RWPE2 (cell line): Measurements from ENCODE around the gene PRR30.

Source experiments
- ATAC-seq: fragments of 200-7000 bp; cut with Tn5 transposase; 3 replicates; pipeline ENCODE4 v1.9.1; 2021; ENCODE audit warnings: low read depth
- DNase-seq: peaks from one replicate; pipeline ENCODE4 v3.0.0-alpha.2; 2020; ENCODE audit warnings: low spot score
- H3K27ac ChIP-seq: fragments of 450-650 bp; 2 replicates; pipeline ENCODE4 v1.5.1; 2017; ENCODE audit warnings: mild to moderate bottlenecking; ENCODE audit not compliant: poor library complexity, severe bottlenecking
- H3K27me3 ChIP-seq: fragments of 250-450 bp; sonication (Bioruptor Pico); 2 replicates; pipeline ENCODE4 v1.5.1; 2021; ENCODE audit warnings: mild to moderate bottlenecking, moderate library complexity; ENCODE audit not compliant: insufficient read depth, poor library complexity, severe bottlenecking
- H3K36me3 ChIP-seq: fragments of 250-450 bp; sonication (Bioruptor Pico); 2 replicates; pipeline ENCODE4 v1.5.1; 2020; ENCODE audit warnings: low read depth, mild to moderate bottlenecking, moderate library complexity
- H3K4me1 ChIP-seq: fragments of 250-450 bp; sonication (Bioruptor Pico); 2 replicates; pipeline ENCODE4 v1.5.1; 2021; ENCODE audit warnings: mild to moderate bottlenecking, moderate library complexity; ENCODE audit not compliant: insufficient read depth, poor library complexity, severe bottlenecking
- H3K4me3 ChIP-seq: fragments of 250-450 bp; sonication (Bioruptor Pico); 2 replicates; pipeline ENCODE4 v1.5.1; 2021; ENCODE audit warnings: mild to moderate bottlenecking, moderate library complexity; ENCODE audit not compliant: severe bottlenecking
- H3K9me3 ChIP-seq: fragments of 250-450 bp; sonication (Bioruptor Pico); 2 replicates; pipeline ENCODE4 v1.5.1; 2021; ENCODE audit warnings: mild to moderate bottlenecking, moderate library complexity; ENCODE audit not compliant: severe bottlenecking
- TF ChIP-seq, protein P1 (sequence below): fragments of 450-650 bp; IDR thresholded peaks from one replicate; pipeline ENCODE4 v1.5.1; 2017; ENCODE audit warnings: mild to moderate bottlenecking, moderate library complexity; ENCODE audit not compliant: poor library complexity, severe bottlenecking

Gene PRR30

DNA sequence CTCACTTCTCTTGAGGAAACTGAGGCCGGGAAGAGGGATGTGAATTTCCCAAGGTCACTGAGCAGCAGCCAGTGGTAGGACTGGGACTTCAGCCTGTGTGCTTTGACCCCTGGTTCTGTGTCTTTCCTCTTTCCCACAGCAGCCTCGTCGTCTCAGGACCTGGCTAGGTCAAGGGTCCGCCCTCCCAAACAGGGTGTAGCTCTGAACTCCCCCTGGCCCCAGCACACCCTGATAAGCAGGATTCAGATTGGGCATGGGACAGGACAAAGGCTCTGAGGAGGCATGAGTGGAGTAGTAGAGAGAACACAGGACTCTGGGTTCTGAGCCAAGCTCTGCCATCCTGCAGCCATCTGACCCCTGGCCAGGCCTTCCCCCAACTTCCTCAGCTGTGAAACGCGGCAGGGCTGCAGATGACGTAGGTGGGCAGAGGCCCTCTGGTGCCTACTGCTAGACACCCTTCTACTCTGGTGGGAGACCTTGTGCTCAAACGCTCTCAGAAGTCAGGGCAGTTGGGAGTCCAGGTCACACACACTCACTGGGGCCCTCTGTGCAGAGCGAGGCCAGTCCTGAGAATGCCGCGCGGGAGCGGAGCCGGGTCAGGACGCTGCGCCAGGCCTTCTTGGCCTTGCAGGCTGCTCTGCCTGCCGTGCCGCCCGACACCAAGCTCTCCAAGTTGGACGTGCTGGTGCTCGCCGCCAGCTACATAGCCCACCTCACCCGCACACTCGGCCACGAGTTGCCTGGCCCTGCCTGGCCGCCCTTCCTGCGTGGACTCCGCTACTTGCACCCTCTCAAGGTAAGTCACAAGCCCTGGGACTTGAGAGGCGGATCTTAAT, 10.6 kb upstream of the PRR30 start:
- H3K27ac ChIP-seq, result no peak overlapping the region
- no peaks in the 10 kb centered on the region for H3K9me3 ChIP-seq
- ATAC-seq (no peak), DNase-seq (no peak)
- no peak overlapping the region for H3K4me3 ChIP-seq
- no peaks in the 10 kb centered on the region for H3K36me3 ChIP-seq
- TF ChIP-seq, protein P1, sequence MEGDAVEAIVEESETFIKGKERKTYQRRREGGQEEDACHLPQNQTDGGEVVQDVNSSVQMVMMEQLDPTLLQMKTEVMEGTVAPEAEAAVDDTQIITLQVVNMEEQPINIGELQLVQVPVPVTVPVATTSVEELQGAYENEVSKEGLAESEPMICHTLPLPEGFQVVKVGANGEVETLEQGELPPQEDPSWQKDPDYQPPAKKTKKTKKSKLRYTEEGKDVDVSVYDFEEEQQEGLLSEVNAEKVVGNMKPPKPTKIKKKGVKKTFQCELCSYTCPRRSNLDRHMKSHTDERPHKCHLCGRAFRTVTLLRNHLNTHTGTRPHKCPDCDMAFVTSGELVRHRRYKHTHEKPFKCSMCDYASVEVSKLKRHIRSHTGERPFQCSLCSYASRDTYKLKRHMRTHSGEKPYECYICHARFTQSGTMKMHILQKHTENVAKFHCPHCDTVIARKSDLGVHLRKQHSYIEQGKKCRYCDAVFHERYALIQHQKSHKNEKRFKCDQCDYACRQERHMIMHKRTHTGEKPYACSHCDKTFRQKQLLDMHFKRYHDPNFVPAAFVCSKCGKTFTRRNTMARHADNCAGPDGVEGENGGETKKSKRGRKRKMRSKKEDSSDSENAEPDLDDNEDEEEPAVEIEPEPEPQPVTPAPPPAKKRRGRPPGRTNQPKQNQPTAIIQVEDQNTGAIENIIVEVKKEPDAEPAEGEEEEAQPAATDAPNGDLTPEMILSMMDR, result no peak
- no peaks in the 10 kb centered on the region for H3K4me1 ChIP-seq
- H3K27me3 ChIP-seq, result no peaks in the 10 kb centered on the region

DNA sequence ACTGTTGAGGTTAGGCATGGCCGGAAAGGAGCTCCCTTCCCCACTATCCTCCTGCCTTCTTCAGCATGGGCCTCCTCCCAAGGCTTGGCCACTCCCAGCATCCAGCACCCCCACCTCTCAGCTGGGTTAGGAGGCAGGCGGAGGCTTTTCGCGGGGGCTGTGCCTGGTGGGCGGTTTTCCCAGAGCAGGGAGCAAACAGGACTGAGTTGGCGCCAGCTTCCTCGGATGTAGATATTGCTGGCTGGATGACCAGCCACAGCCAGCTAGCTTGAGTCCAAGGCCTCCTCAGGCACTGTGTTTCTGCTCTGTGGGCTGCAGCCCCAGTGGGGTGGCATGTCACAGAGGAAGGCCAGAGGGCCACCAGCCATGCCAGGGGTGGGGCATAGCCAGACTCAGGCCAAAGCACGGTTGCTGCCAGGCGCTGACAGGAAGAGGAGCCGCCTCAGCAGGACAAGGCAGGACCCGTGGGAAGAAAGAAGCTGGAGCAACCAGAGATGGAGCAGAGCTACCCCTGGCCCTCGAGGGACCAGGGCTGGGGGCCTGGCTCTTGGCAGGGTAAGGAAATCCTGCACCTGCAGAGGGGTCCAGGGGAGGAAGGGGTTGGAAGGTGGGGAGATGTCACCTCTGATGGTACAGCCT, 9.7 kb upstream of the PRR30 start, which contains the start of gene TCF23:
Gene TCF23 (plus strand): TSS at position 204 of the 639 bp plus-strand sequence. CDS start 130 bp downstream, at position 334.
- Histone ChIP-seq H3K27me3 (no peaks in the 10 kb centered on the region), H3K27ac (no peak within 1 kb of the TSS), H3K36me3 (no peaks in the 10 kb centered on the region), H3K9me3 (no peaks in the 10 kb centered on the region), H3K4me3 (no peak within 1 kb of the TSS), H3K4me1 (no peaks in the 10 kb centered on the region)
- TF ChIP-seq, protein P1, result no peak
- DNase-seq (no peak), ATAC-seq (no peak)

DNA sequence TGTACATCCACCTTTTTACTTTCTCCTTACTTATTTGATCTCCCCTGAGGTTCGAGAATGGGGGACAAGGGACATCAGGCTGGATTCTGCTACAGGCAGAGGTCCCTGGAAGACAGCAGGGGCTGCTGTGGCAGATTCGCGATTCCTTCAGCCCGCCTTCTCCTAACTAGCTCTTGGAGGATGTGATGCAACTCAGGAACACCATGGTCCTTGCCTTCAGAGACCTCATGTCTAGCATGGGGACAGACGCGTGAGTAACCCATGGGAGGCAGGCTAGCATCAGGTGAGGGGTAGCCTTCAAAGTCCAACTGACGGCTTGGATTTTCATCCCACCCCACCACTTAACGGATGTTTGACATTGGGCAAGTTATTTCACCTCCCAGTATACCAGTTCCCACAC, 8.7 kb upstream of the PRR30 start:
- H3K36me3 ChIP-seq, result no peaks in the 10 kb centered on the region
- H3K27ac ChIP-seq, result no peak overlapping the region
- no peaks in the 10 kb centered on the region for H3K27me3 ChIP-seq
- no peaks in the 10 kb centered on the region for H3K9me3 ChIP-seq
- no peaks in the 10 kb centered on the region for H3K4me1 ChIP-seq
- H3K4me3 ChIP-seq, result no peak overlapping the region
- no peak for ATAC-seq
- TF ChIP-seq, protein P1, result no peak
- DNase-seq, result no peak

DNA sequence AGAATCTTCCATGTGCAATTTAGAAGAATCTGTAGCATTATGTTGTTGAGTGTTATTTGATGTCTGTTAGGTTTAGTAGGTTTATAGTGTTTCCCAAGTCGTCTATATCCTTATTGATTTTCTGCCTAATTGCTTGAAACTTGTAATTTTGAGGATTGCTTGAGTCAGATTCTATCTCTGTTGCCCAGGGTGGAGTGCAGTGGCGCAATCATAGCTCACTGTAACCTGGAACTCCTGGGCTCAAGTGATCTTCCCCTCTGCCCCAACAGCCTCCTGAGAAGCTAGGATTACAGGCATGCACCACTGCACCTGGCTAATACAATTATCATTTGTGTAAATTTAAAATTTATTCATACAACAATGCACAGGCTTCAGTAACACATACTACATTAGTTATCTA, 6.5 kb upstream of the PRR30 start:
- Histone ChIP-seq H3K4me3 (no peak overlapping the region), H3K27me3 (no peaks in the 10 kb centered on the region), H3K9me3 (no peaks in the 10 kb centered on the region), H3K36me3 (no peaks in the 10 kb centered on the region), H3K4me1 (no peaks in the 10 kb centered on the region), H3K27ac (no peak overlapping the region)
- ATAC-seq (no peak), DNase-seq (no peak)
- TF ChIP-seq, protein P1, result no peak

DNA sequence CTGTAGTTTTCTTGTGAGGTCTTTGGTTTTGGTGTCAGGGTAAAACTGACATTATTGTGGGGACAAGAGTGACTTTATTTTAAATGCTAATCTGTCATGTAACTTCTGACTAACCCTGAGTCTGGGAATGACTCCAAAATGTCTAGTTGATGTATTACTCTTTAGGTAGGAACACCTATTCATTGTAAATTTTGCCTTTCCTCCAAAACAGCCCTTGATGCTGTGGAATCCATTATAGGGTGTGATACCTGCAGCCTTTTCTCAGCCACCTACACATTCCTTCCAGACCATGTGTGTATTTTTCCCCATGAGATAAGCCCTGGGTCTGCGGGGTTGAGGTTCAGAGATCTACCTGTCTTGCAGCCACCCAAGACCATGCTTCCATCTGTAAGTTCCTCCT, 4.1 kb upstream of the PRR30 start:
- ATAC-seq (no peak), DNase-seq (no peak)
- no peaks in the 10 kb centered on the region for H3K27me3 ChIP-seq
- H3K36me3 ChIP-seq, result no peaks in the 10 kb centered on the region
- TF ChIP-seq, protein P1, result no peak
- H3K9me3 ChIP-seq, result no peaks in the 10 kb centered on the region
- no peak overlapping the region for H3K27ac ChIP-seq
- no peak overlapping the region for H3K4me3 ChIP-seq
- H3K4me1 ChIP-seq, result no peaks in the 10 kb centered on the region
